Right lobe of liver (tissue), 6 donors: ENCODE results near the gene ADGRL3. TPM values are rescaled to one million over a fixed set of nuclear protein-coding genes. Genes with fewer than 3 reads are reported as not detected.
"Not testable (repeated sequence)": the region's sequence is repeated elsewhere in the genome, so short reads cannot be mapped to it uniquely, and the experiment has no call there.

Experiments used
- ATAC-seq, 4 donors: fragments of 200-7000 bp; cut with Tn5 transposase; one replicate each; pipeline ENCODE4 v1.9.1; 2020; ENCODE audit warnings: mild to moderate bottlenecking in 4 of 4, moderate library complexity in 4 of 4
- DNase-seq, 3 donors: peaks; one replicate each; pipeline ENCODE4 v3.0.0-alpha.2; 2020
- H3K27ac ChIP-seq, 3 donors: fragments of 200-600 bp; one replicate each; pipeline ENCODE4 v1.8.0; 2022
- H3K27me3 ChIP-seq, 2 donors: fragments of 200-600 bp; one replicate each; pipeline ENCODE4 v1.8.0; 2022
- H3K36me3 ChIP-seq, 4 donors: fragments of 200-600 bp; sonication (generic) in 1 of 4; one replicate each; pipeline versions ENCODE4 v1.5.1 to v1.8.0; 2017 to 2022; ENCODE audit warnings: control low read depth in 1 of 4
- H3K4me1 ChIP-seq, 4 donors: fragments of 200-600 bp; sonication (generic) in 1 of 4; one replicate each; pipeline versions ENCODE4 v1.5.1 to v1.8.0; 2017 to 2022; ENCODE audit warnings: control low read depth in 1 of 4
- H3K4me3 ChIP-seq, 3 donors: fragments of 200-600 bp; one replicate each; pipeline ENCODE4 v1.8.0; 2022
- H3K9me3 ChIP-seq, 4 donors: fragments of 200-600 bp; sonication (generic) in 1 of 4; one replicate each; pipeline versions ENCODE4 v1.5.1 to v1.8.0; 2017 to 2022; ENCODE audit warnings: control low read depth in 1 of 4
- POLR2A ChIP-seq: fragments of 450-650 bp; IDR thresholded peaks from one replicate; pipeline ENCODE4 v1.6.1; 2017; ENCODE audit warnings: antibody characterized with exemption, mild to moderate bottlenecking
- WGBS: methylation state at CpG from one replicate; pipeline ENCODE4 v1.1.6; 2018; ENCODE audit warnings: low coverage, low lambda C conversion rate; ENCODE audit not compliant: insufficient coverage; ENCODE audit errors: missing lambda C conversion rate; 5-methylcytosine and 5-hydroxymethylcytosine counted together
- intact Hi-C, 2 donors: fragments of 100-400 bp; cut with DNase I; formaldehyde crosslinking; loops; one replicate each; pipeline versions ENCODE4 v1.11.2 to v1.14.1; 2022
- total RNA-seq, 6 experiments: library from RNA; depleted of rRNA in 2 of 6; stranded (reverse); fragments of >200 nt in 2 of 6; fragmentation: NEBNext Ultra II Directional in 3 of 6; extraction: Animal tissue kit (Norgen Biotek cat#: 25700) in 3 of 6; gene quantifications; one replicate each; pipeline versions ENCODE4 v1.1.0 to v1.2.4, GENCODE V29; 2016 to 2023
- TF ChIP-seq, protein P1 (sequence below), 4 donors: fragments of 200-600 bp in 3 of 4; fragments of 450-650 bp in 1 of 4; IDR thresholded peaks; one replicate each; pipeline versions ENCODE4 v1.5.1 to v1.8.0; 2016 to 2022; ENCODE audit warnings: antibody characterized with exemption in 4 of 4, mild to moderate bottlenecking in 2 of 4
- donor health status: DM: no; HTN: yes; CAD: no.
- donor health status: DM: no; HTN: no; CAD: no.
- donor health status: DM: no; HTN: no; CAD: no.
- donor health status: DM: no; HTN: yes; CAD: no.
- donor health status: DM: no; HTN: yes; CAD: no.

The ADGRL3 gene
- total RNA-seq, 6 experiments from 2014 or later, result 0.06 to 1.1 (median 0.35) TPM

DNA sequence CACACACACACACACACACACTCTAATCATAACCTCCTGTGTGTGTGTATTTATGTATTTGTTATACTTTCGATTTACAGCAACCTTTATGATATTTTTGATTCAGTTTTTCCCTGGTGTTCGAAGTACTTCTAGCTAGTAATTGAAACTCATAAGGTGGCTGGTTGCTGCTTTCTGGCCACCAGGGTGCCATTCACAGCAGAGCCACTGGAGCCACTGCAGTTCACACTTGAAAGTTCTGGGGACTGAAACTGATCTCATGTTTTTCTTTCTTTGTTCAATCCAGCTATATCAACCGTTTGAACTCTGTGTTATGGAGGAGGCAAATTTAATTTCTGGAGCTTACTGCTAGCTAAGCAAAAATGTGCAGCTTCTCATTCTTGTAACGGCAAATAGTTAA is 419.4 kb downstream of the ADGRL3 start:
- TF ChIP-seq, protein P1, sequence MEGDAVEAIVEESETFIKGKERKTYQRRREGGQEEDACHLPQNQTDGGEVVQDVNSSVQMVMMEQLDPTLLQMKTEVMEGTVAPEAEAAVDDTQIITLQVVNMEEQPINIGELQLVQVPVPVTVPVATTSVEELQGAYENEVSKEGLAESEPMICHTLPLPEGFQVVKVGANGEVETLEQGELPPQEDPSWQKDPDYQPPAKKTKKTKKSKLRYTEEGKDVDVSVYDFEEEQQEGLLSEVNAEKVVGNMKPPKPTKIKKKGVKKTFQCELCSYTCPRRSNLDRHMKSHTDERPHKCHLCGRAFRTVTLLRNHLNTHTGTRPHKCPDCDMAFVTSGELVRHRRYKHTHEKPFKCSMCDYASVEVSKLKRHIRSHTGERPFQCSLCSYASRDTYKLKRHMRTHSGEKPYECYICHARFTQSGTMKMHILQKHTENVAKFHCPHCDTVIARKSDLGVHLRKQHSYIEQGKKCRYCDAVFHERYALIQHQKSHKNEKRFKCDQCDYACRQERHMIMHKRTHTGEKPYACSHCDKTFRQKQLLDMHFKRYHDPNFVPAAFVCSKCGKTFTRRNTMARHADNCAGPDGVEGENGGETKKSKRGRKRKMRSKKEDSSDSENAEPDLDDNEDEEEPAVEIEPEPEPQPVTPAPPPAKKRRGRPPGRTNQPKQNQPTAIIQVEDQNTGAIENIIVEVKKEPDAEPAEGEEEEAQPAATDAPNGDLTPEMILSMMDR (IDR thresholded peaks at IDR 0.05), result no peak
- TF ChIP-seq POLR2A, result no peak
- ATAC-seq, result no peak
- no peak overlapping the region for H3K27ac ChIP-seq
- WGBS, result 62% methylated on average over 4 of the region's 4 CpGs
- no peaks in the 10 kb centered on the region for H3K27me3 ChIP-seq
- DNase-seq, result no peak
- intact Hi-C loops, result no loop called here
- H3K36me3 ChIP-seq, result no peaks in the 10 kb centered on the region
- H3K4me3 ChIP-seq, result no peak overlapping the region
- no peaks in the 10 kb centered on the region for H3K9me3 ChIP-seq
- no peaks in the 10 kb centered on the region for H3K4me1 ChIP-seq

DNA sequence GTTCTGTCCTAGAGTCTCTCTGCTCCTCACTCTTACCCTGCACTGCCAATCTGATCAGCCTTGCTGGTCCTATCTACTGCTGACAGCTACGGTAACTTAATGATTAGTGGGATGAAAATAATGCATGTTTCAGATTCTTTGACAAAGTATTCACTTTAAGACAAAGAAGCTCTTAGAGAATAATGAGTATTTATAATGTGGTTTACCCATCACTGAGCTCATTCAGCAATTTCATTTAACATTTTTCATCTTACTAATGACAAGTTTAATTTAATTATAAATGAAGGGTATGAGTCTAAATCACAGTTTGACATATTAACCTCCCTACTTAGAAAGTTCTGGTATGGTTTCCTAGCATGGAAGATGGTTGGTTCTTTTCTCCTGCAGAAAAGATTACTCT is 428.2 kb downstream of the ADGRL3 start:
- 100% methylated on average over 1 of the region's 1 CpG for WGBS
- intact Hi-C loops, result no loop called here
- Histone ChIP-seq H3K9me3 (no peaks in the 10 kb centered on the region), H3K36me3 (no peaks in the 10 kb centered on the region), H3K27me3 (no peaks in the 10 kb centered on the region), H3K4me1 (no peaks in the 10 kb centered on the region), H3K27ac (no peak overlapping the region), H3K4me3 (no peak overlapping the region)
- DNase-seq (no peak), ATAC-seq (no peak)
- TF ChIP-seq, protein P1 (IDR thresholded peaks at IDR 0.05), result no peak
- no peak for TF ChIP-seq POLR2A

DNA sequence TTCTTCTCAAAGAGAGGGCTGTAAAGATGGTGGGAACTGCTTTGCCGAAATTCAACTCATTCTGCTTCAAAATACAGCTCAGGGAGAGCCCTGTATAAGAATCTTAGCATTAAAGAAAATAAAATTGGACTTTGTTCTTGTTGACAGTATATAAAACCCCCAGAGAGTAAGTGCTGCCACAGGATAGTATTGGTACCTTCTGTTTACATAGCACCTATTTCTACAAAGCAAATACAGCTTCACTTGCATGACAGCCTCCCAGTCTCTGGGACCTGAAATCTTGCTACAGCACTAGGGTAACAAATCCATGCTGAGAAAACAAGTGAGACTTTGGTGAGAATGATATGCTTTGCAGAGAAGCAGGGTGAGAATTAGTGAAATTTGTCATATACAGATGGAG is 428.6 kb downstream of the ADGRL3 start:
- WGBS, result 67% methylated on average over 1 of the region's 1 CpG
- ATAC-seq (no peak), DNase-seq (no peak)
- TF ChIP-seq POLR2A, result no peak
- TF ChIP-seq, protein P1 (IDR thresholded peaks at IDR 0.05), result no peak
- Histone ChIP-seq H3K27ac (no peak overlapping the region), H3K4me3 (no peak overlapping the region), H3K36me3 (no peaks in the 10 kb centered on the region), H3K4me1 (no peaks in the 10 kb centered on the region), H3K9me3 (no peaks in the 10 kb centered on the region), H3K27me3 (no peaks in the 10 kb centered on the region)
- intact Hi-C loops, result no loop called here

DNA sequence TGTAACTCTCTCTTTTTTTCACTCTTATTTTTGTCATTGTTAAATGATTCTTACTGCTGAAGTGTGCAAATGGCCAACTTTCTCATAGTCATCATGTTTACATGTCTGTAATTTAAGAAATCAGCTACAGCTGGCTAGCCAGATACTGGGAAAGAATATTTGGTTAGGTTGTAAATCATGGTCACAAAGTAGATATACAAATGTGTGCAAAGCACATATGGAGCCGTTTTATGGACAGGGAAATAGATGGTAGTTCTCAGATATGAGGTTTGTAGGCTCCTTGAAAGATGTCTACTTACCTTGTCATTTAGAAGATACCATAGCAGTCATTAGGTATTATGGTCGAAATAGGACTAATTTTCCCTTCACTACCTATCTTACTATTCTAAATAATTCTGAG is 430.4 kb downstream of the ADGRL3 start:
- no peaks in the 10 kb centered on the region for H3K27me3 ChIP-seq
- no peak for DNase-seq
- H3K27ac ChIP-seq, result no peak overlapping the region
- ATAC-seq, result no peak
- 36% methylated on average over 2 of the region's 2 CpGs for WGBS
- H3K9me3 ChIP-seq, result no peaks in the 10 kb centered on the region
- H3K4me1 ChIP-seq, result no peaks in the 10 kb centered on the region
- intact Hi-C loops, result no loop called here
- no peak for TF ChIP-seq POLR2A
- TF ChIP-seq, protein P1 (IDR thresholded peaks at IDR 0.05), result no peak
- no peak overlapping the region for H3K4me3 ChIP-seq
- no peaks in the 10 kb centered on the region for H3K36me3 ChIP-seq

- Histone ChIP-seq H3K27ac (no peak overlapping the region), H3K36me3 (no peaks in the 10 kb centered on the region), H3K9me3 (no peaks in the 10 kb centered on the region), H3K4me3 (no peak overlapping the region), H3K4me1 (no peaks in the 10 kb centered on the region), H3K27me3 (no peaks in the 10 kb centered on the region)
- DNase-seq (no peak), ATAC-seq (no peak)
- intact Hi-C loops, result no loop called here
- no peak for TF ChIP-seq POLR2A
- TF ChIP-seq, protein P1 (IDR thresholded peaks at IDR 0.05), result no peak
- 58% methylated on average over 1 of the region's 1 CpG for WGBS
Measured at GRCh38 chr4:61638591-61638990, 438.5 kb downstream of the ADGRL3 start.

- WGBS, result 93% methylated on average over 7 of the region's 26 CpGs
- H3K27me3 ChIP-seq, H3K36me3 ChIP-seq, DNase-seq, H3K9me3 ChIP-seq, H3K27ac ChIP-seq, H3K4me1 ChIP-seq, intact Hi-C loops, H3K4me3 ChIP-seq, ATAC-seq: not testable (repeated sequence)
Measured at GRCh38 chr4:61646746-61647350, 446.7 kb downstream of the ADGRL3 start.
